Glomerular visceral epithelial cell (primary cell): ENCODE measurements around the gene ALG1L2.
"Not testable (repeated sequence)": the region's sequence is repeated elsewhere in the genome, so short reads cannot be mapped to it uniquely, and the experiment has no call there.

ENCODE experiments used
- DNase-seq: peaks from one replicate; pipeline ENCODE4 v3.0.0-alpha.2; 2016; ENCODE audit errors: extremely low spot score

The ALG1L2 gene

DNA sequence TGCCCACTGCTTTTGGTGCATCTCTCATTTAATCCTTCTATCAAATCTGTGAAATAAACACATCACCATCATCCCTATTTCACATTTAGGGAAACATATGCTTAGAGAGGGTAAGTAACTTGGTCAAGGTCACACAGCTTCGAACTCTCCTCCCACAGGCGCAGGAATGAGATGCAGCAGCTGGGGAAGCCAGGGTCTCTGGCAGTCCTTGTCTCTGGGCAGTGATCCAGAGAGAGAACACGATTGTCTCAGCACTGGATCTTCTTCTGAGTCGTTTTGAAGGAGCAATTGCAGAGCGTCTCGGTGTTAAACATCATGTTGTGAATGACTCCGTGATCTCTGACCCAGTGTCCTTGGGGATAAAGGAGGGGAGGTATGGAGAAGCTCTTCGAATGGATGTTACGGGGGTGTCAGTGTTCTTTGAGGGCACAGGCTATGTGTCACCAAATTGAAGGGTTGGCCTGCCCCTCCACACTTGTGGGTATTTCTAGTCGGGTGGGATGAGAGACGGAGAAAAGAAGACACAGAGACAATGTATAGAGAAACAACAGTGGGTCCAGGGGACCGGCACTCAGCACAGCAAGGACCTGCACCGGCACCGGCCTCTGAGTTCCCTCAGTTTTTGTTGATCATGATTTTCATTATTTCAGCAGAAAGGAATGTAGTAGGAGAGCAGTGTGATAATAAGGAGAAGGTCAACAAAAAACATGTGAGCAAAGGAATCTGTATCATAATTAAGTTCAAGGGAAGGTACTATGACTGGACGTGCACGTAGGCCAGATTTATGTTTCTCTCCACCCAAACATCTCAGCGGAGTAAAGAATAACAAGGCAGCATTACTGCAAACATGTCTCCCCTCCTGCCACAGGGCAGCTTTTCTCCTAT, 41.5 kb downstream of the ALG1L2 start:
- not testable (repeated sequence) for DNase-seq

DNA sequence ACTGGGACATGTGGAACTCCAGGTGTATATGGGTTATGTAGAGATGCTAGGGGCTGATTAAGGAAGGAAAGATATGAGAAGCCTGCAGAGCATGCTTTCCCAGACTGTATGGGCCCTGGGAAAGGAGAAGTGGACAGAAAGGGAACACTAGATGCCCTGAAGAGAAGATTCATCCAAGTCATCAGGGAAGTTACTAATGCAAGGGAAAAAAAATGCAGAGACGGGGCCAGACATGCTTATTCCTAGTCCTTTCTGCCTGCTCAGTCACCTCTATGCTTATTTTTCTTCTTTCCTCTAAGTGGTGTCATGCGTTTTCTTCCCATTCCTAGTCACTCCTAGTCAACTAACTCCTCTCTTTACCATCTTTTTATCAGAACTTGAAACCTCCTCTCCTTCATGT, 43.8 kb downstream of the ALG1L2 start:
- not testable (repeated sequence) for DNase-seq

DNA sequence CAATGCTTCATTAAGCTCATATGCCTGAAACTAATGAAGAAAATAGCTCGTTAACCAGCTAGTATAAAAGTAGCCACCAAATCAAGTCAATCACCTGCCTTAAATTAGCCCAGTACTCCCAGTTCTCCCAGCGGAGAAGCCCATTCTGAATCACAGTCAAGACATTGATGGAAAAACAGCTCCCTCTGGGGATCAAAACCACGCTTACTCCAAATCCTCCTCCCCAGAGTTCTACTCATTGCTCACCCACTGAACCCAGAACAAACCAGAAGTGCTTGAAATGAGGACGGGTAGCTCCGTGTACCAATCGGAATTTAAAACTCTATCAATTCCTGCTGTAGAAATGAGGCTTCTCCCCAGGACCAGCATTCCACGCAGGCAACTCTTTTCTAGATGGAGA, 54.7 kb downstream of the ALG1L2 start:
- not testable (repeated sequence) for DNase-seq

DNA sequence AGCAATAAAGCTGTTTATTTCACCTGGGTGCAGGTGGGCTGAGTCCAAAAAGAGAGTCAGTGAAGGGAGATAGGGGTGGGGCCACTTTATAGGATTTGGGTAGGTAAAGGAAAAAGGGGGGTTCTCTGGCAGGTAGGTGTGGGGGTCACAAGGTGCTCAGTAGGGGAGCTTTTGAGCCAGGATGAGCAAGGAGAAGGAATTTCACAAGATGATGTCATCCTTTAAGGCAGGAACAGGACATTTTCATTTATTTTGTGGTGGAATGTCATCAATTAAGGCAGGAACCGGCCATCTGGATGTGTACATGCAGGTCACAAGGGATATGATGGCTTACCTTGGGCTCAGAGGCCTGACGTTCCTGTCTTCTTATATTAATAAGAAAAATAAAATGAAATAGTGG, 56.1 kb downstream of the ALG1L2 start:
- not testable (repeated sequence) for DNase-seq

DNA sequence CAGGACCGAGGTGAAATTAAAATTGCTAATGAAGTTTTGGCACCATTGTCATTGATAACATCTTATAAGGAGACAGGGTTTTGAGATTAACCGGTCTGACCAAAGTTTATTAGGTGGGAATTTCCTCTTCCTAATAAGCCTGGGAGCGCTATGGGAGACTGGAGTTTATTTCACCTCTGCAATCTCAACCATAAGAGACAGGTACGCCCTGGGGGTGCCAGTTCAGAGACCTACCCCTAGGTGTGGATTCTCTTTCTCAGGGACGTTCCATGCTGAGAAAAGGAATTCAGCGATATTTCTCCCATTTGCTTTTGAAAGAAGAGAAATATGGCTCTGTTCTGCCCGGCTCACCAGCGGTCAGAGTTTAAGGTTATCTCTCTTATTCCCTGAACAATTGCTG, 57.4 kb downstream of the ALG1L2 start:
- DNase-seq: not testable (repeated sequence)

DNA sequence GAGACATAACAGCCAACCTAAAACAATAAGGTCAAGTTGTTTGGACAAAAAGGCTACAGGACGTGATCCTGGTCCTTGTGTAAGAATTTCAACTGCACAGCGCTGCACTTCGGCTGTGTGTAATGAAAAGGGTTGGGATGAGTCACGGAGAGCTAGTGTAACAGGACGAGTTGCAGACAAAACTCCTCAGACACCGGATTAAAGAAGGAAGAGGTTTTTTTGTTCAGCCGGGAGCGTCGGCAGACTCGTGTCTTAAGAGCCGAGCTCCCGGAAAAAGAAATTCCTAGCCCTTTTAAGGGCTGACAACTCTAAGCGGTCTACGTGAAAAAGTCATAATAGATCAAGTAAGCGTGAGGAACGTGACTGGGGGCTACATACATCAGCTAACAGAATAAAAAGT, 59.1 kb downstream of the ALG1L2 start:
- not testable (repeated sequence) for DNase-seq

DNA sequence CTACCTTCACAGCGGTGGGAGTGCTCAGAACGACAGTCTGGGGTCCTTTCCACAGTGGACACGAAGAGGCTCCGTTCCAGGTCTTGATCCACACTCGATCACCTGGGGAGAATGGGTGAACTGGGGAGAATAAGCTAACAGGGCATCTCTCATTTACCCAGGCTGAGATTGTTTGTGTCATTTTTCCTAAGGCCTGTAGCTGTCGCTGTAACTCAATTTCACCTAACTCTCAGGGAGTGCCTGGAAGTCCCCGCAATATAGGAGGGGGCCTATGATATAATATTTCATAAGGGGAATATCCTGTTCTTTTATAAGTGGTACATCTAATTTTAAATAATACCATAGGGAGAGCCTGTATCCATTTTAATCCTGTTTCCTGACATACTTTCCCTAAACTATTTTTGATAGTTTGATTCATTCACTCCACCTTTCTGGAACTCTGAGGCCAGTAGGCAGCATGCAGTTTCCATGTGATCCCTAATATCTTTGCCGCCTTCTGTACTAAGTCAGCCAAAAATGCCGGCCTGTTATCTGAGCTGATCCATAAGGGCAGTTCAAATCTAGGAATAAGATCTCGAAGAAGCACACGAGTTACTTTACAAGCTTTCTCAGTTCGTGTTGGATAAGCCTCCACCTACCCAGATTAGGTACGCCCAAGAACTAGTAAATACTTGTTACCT, 62.2 kb downstream of the ALG1L2 start:
- not testable (repeated sequence) for DNase-seq

DNA sequence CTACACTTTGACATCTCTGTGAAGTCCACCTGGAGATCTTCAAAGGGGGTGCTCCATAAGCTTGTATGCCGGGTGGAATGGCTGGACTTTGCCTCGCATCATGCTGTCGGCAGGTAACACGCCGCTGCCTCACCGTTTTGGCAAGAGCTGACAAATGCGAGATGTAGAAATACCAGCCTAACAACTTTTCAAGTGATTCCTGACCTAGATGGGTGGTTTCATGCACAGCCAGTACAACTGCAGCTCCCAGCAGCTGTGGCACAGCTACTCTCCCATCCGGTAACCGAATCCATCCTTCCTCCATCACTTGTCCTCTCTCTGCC, 62.7 kb downstream of the ALG1L2 start:
- not testable (repeated sequence) for DNase-seq

DNA sequence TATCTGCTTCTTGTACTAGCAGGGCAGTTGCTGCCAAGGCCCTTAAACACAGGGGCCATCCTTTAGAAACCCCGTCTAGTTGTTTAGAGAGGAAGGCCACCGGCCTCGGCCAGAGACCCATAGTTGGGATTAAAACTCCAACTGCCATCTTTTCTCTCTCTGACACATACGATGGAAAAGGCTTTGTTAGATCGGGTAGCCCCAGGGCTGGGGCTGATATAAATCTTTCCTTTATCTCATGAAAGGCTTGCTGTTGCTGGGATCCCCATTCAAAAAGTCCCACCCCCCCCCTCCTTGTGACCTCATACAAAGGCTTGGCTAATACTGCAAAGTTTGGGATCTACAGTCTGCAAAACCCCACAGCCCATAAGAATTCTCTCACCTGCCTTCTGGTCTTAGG, 63.8 kb downstream of the ALG1L2 start:
- not testable (repeated sequence) for DNase-seq

DNA sequence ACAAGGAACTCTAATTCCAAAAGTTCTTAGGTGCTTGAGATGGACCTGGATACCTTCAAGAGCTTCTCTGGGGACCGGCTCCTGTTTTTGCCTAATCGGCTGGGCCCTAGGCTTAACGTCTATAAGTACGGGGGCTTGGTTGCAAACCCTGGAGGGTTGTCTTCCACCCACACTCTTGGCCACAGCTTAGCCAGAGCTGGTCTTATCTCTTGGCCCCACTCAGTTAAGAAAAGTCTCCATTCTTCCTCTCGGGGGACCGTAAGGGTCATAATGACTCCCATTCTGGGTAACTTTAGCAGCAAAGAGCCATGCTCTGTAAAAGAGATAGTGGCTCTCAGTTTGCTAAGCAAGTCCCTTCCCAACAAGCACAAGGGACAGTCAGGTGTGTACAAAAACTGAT, 64.8 kb downstream of the ALG1L2 start:
- not testable (repeated sequence) for DNase-seq
